Type B pancreatic cell (in vitro differentiated cells): ENCODE data around the gene RPL13. TPM values are rescaled to one million over a fixed set of nuclear protein-coding genes. Genes with fewer than 3 reads are reported as not detected.
"Not testable (repeated sequence)": the region's sequence is repeated elsewhere in the genome, so short reads cannot be mapped to it uniquely, and the experiment has no call there.

Source experiments
- DNase-seq: peaks from one replicate; pipeline ENCODE4 v3.0.0; 2021; ENCODE audit warnings: mixed read lengths; ENCODE audit not compliant: unreplicated experiment; ENCODE audit errors: extremely low spot score
- H3K27ac Mint-ChIP-seq: 2 replicates; pipeline ENCODE4 v1.8.0; 2021; ENCODE audit warnings: mild to moderate bottlenecking, mixed read lengths
- H3K27me3 Mint-ChIP-seq: 2 replicates; pipeline ENCODE4 v1.8.0; 2021; ENCODE audit warnings: mixed read lengths
- H3K36me3 Mint-ChIP-seq: 2 replicates; pipeline ENCODE4 v1.8.0; 2021; ENCODE audit warnings: mixed read lengths
- H3K4me1 Mint-ChIP-seq: one replicate; pipeline ENCODE4 v1.8.0; 2021; ENCODE audit warnings: mixed read lengths; ENCODE audit not compliant: unreplicated experiment
- H3K4me3 Mint-ChIP-seq: 2 replicates; pipeline ENCODE4 v1.8.0; 2021; ENCODE audit warnings: mild to moderate bottlenecking, mixed read lengths
- H3K9me3 Mint-ChIP-seq: 2 replicates; pipeline ENCODE4 v1.8.0; 2021; ENCODE audit warnings: mixed read lengths
- CTCF ChIP-seq: fragments of 200-600 bp; sonication (generic); conservative IDR thresholded peaks from 2 replicates; pipeline ENCODE4 v1.5.0; 2021; ENCODE audit warnings: antibody characterized with exemption, mild to moderate bottlenecking
- total RNA-seq: library from RNA; stranded (reverse); gene quantifications from 2 replicates; pipeline ENCODE4 v1.2.1, GENCODE V29; 2021; ENCODE audit warnings: low replicate concordance

RPL13 gene
- total RNA-seq, 1 donor from 2014 or later, result 2,557 TPM

DNA sequence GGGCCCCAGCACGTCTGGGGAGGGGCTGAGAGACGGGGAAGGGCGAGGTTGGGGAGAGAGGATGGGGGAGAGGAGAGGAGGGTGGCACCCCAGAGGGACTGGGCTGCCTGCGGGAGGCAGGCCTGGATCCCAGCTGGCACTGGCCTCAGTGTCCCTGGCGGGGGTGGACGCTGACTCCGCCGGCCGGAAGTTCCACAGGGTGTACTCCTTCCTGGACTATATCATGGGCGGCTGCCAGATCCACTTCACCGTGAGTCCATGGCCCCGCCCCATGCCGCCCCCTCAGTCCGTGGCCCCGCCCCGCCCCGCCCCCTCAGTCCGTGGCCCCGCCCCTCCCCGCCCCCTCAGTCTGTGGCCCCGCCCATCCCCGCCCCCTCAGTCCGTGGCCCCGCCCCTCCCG lies 26.4 kb downstream of the RPL13 start:
- H3K27ac Mint-ChIP-seq, result no peak overlapping the region
- DNase-seq, result no peak
- no peak overlapping the region for H3K4me3 Mint-ChIP-seq
- H3K27me3 Mint-ChIP-seq, result no peaks in the 10 kb centered on the region
- H3K4me1 Mint-ChIP-seq, result no peaks in the 10 kb centered on the region
- H3K9me3 Mint-ChIP-seq, result no peaks in the 10 kb centered on the region
- TF ChIP-seq CTCF, result no peak
- H3K36me3 Mint-ChIP-seq, result no peaks in the 10 kb centered on the region

DNA sequence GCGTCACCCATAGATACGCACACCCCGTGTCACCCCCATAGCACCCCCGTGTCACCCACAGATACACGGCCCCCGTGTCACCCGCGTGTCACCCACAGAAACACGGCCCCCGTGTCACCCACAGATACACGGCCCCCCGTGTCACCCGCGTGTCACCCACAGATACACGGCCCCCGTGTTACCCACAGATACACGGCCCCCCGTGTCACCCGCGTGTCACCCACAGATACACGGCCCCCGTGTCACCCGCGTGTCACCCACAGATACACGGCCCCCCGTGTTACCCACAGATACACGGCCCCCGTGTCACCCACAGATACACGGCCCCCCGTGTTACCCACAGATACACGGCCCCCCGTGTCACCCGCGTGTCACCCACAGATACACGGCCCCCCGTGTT lies 27.2 kb downstream of the RPL13 start:
- not testable (repeated sequence) for H3K27ac Mint-ChIP-seq, H3K27me3 Mint-ChIP-seq

GRCh38 chr16:89588413-89589109 lies 28.1 kb downstream of the RPL13 start:
- DNase-seq, result no peak
- H3K9me3 Mint-ChIP-seq, result no peaks in the 10 kb centered on the region
- H3K27me3 Mint-ChIP-seq, result no peaks in the 10 kb centered on the region
- no peak overlapping the region for H3K27ac Mint-ChIP-seq
- no peak for TF ChIP-seq CTCF
- H3K4me1 Mint-ChIP-seq, result no peaks in the 10 kb centered on the region
- no peaks in the 10 kb centered on the region for H3K36me3 Mint-ChIP-seq
- H3K4me3 Mint-ChIP-seq, result no peak overlapping the region

More for the DNA sequence above, 27.2 kb downstream of the RPL13 start:
- H3K36me3 Mint-ChIP-seq, DNase-seq, H3K9me3 Mint-ChIP-seq, H3K4me1 Mint-ChIP-seq, H3K4me3 Mint-ChIP-seq: not testable (repeated sequence)

DNA sequence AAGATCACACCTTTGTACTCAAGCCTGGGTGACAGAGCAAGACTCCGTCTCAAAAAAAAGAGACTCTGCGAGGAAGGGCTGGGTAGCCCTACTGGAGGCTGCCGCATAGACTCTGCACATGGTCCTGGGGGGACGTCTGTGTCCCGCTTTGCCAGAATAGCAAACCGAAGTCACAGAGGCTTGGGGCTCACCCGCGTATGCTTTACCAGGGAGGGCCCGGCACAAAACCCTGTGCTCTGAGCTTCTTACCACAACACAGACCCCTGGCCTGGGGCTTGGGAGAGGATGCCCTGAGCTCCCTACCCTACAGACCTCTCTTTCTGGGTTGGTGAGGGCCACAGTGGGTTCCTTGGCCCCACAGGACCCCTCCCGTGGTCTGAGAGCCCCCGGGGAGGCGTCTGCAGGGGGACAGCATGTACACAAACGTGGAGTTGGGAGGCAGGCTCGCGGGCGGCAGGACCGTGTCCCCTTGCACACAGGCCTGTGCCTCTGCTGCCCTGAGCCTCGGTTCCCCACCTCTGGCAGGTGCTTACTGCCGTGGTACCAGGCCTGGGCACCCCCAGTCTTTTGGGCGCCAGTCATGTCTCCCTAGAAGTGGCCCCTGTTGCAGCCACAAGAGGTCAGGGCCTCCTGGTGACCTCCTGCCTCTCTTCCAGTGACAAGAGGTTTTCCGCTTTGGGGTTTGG lies 28.9 kb downstream of the RPL13 start:
- TF ChIP-seq CTCF, result no peak
- Mint-ChIP-seq H3K4me1 (no peaks in the 10 kb centered on the region), H3K36me3 (no peaks in the 10 kb centered on the region), H3K27ac (no peak overlapping the region), H3K27me3 (no peaks in the 10 kb centered on the region), H3K4me3 (no peak overlapping the region), H3K9me3 (no peaks in the 10 kb centered on the region)
- DNase-seq, result no peak

DNA sequence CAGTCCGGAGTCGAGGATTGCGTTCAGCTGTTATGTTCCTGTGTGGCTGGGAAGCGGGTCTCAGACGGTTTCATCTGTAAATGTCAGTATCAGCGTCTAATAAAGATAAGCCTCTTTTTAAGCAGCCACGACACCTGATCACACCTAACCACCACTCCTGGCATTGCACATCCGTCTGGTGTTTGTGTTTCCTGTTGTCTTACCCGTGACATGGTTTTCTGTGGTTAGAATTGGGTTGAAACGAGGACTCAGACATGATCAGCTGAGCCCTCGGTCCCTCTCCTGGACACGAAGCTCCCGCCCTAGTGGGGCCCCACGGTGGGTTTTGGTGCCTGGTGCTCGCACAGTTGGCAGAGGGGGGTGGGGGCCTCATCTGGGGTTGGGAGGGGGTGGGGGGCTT lies 33.4 kb downstream of the RPL13 start:
- H3K4me3 Mint-ChIP-seq, result no peak overlapping the region
- H3K27me3 Mint-ChIP-seq, result no peaks in the 10 kb centered on the region
- H3K27ac Mint-ChIP-seq, result no peak overlapping the region
- no peaks in the 10 kb centered on the region for H3K9me3 Mint-ChIP-seq
- no peak for TF ChIP-seq CTCF
- no peaks in the 10 kb centered on the region for H3K4me1 Mint-ChIP-seq
- DNase-seq, result no peak
- H3K36me3 Mint-ChIP-seq, result no peaks in the 10 kb centered on the region

- H3K36me3 Mint-ChIP-seq, result no peaks in the 10 kb centered on the region
- TF ChIP-seq CTCF, result no peak
- H3K27me3 Mint-ChIP-seq, result no peaks in the 10 kb centered on the region
- H3K4me3 Mint-ChIP-seq, result no peak overlapping the region
- no peak overlapping the region for H3K27ac Mint-ChIP-seq
- no peaks in the 10 kb centered on the region for H3K9me3 Mint-ChIP-seq
- no peak for DNase-seq
- no peaks in the 10 kb centered on the region for H3K4me1 Mint-ChIP-seq
Observed at GRCh38 chr16:89595330-89596060, 35.0 kb downstream of the RPL13 start.
